ENCODE data around the gene OGN.

DNA sequence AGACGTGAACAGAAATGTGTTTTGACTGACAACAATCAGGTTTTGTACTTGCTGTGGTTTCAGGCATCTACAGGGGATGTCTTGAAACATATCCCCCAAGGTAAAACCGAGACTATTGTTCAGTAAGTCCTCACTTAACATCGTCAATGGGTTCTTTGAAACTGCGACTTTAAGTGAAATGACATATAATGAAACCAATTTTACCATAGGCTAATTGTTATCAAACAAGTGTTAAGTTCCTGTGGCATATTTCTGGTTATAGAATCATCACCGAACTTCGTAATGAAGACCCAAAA lies 36.3 kb upstream of the OGN start:
- TF ChIP-seq TAF1 (IDR thresholded peaks at IDR 0.05; ENCODE audit: borderline replicate concordance, insufficient read depth, low read length) (no peak), POLR2AphosphoS5 (IDR thresholded peaks at IDR 0.05; ENCODE audit: low read depth, low read length) (no peak)
- TF ChIP-seq, protein P1, sequence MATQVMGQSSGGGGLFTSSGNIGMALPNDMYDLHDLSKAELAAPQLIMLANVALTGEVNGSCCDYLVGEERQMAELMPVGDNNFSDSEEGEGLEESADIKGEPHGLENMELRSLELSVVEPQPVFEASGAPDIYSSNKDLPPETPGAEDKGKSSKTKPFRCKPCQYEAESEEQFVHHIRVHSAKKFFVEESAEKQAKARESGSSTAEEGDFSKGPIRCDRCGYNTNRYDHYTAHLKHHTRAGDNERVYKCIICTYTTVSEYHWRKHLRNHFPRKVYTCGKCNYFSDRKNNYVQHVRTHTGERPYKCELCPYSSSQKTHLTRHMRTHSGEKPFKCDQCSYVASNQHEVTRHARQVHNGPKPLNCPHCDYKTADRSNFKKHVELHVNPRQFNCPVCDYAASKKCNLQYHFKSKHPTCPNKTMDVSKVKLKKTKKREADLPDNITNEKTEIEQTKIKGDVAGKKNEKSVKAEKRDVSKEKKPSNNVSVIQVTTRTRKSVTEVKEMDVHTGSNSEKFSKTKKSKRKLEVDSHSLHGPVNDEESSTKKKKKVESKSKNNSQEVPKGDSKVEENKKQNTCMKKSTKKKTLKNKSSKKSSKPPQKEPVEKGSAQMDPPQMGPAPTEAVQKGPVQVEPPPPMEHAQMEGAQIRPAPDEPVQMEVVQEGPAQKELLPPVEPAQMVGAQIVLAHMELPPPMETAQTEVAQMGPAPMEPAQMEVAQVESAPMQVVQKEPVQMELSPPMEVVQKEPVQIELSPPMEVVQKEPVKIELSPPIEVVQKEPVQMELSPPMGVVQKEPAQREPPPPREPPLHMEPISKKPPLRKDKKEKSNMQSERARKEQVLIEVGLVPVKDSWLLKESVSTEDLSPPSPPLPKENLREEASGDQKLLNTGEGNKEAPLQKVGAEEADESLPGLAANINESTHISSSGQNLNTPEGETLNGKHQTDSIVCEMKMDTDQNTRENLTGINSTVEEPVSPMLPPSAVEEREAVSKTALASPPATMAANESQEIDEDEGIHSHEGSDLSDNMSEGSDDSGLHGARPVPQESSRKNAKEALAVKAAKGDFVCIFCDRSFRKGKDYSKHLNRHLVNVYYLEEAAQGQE (IDR thresholded peaks at IDR 0.05; ENCODE audit: insufficient read depth in 1 of 2, low read depth in 2 of 2, low read length in 2 of 2) = no peak
